HEK293 (cell line): ENCODE measurements around the gene HSBP1.

Source experiments
- CTCF ChIA-PET: fragments of 350-600 bp; formaldehyde crosslinking; extraction: SDS; loops from one replicate; lab custom pipeline; 2021; ENCODE audit warnings: antibody characterized with exemption; lab: Yijun Ruan, JAX
- POLR2A ChIA-PET: fragments of 300-600 bp; formaldehyde crosslinking; extraction: SDS; loops from one replicate; lab custom pipeline; 2020; ENCODE audit warnings: antibody characterized with exemption, inconsistent platforms; lab: Yijun Ruan, JAX
- H3K27ac ChIP-seq: fragments of 200-500 bp; sonication (Bioruptor generic); 2 replicates; pipeline ENCODE4 v1.5.1; 2014; ENCODE audit warnings: low read depth, low read length, control low read depth, inconsistent platforms; ENCODE audit errors: extremely low read depth
- H3K36me3 ChIP-seq, 2 experiments: fragments of 200-500 bp in 1 of 2; sonication (Bioruptor generic) in 1 of 2; 1 replicate in 1 of 2; 2 replicates in 1 of 2; pipeline ENCODE4 v1.5.1; 2014 to 2017; ENCODE audit warnings: inconsistent platforms in 2 of 2, low read length in 2 of 2; ENCODE audit not compliant: control insufficient read depth in 2 of 2, insufficient read depth in 1 of 2
- H3K4me1 ChIP-seq: fragments of 200-500 bp; sonication (Bioruptor generic); 2 replicates; pipeline ENCODE4 v1.5.1; 2014; ENCODE audit warnings: mild to moderate bottlenecking, low read length, inconsistent platforms; ENCODE audit not compliant: control insufficient read depth, insufficient read depth
- H3K4me3 ChIP-seq: 2 replicates; pipeline ENCODE4 v1.5.1; 2011; ENCODE audit warnings: low read depth, mild to moderate bottlenecking, control low read depth, low read length, moderate library complexity
- H3K9me3 ChIP-seq: fragments of 200-500 bp; sonication (Bioruptor generic); 2 replicates; pipeline ENCODE4 v1.5.1; 2014; ENCODE audit warnings: low read depth, low read length, inconsistent platforms; ENCODE audit not compliant: control insufficient read depth, insufficient read depth
- AEBP2 ChIP-seq: fragments of 450-650 bp; formaldehyde crosslinking; IDR thresholded peaks from 2 replicates; pipeline ENCODE4 v1.5.1; 2016; ENCODE audit warnings: missing biosample characterization, missing genetic modification characterization, borderline replicate concordance
- HOXC10 ChIP-seq: sonication (generic); formaldehyde crosslinking; IDR thresholded peaks from 2 replicates; pipeline ENCODE4 v1.8.1; 2023; ENCODE audit warnings: mild to moderate bottlenecking, missing genetic modification reagents
- MEIS1 ChIP-seq: sonication (generic); formaldehyde crosslinking; IDR thresholded peaks from 2 replicates; pipeline ENCODE4 v1.8.1; 2022; ENCODE audit warnings: missing genetic modification reagents, mild to moderate bottlenecking, borderline replicate concordance
- YY2 ChIP-seq: fragments of 450-650 bp; formaldehyde crosslinking; IDR thresholded peaks from 2 replicates; pipeline ENCODE4 v1.5.1; 2016; ENCODE audit warnings: missing biosample characterization, missing genetic modification characterization
- ZBTB11 ChIP-seq: fragments of 450-650 bp; formaldehyde crosslinking; conservative IDR thresholded peaks from 2 replicates; pipeline ENCODE4 v1.5.1; 2016; ENCODE audit warnings: low read depth, missing biosample characterization, missing genetic modification characterization
- ZNF112 ChIP-seq: fragments of 450-650 bp; formaldehyde crosslinking; IDR thresholded peaks from 2 replicates; pipeline ENCODE4 v1.5.0; 2017; ENCODE audit warnings: missing biosample characterization, missing genetic modification characterization
- ZNF140 ChIP-seq: fragments of 450-650 bp; formaldehyde crosslinking; IDR thresholded peaks from 2 replicates; pipeline ENCODE4 v1.5.1; 2016; ENCODE audit warnings: missing biosample characterization, missing genetic modification characterization
- ZNF155 ChIP-seq: fragments of 450-650 bp; formaldehyde crosslinking; IDR thresholded peaks from 2 replicates; pipeline ENCODE4 v1.5.1; 2016; ENCODE audit warnings: missing biosample characterization, missing genetic modification characterization
- ZNF280C ChIP-seq: fragments of 450-650 bp; formaldehyde crosslinking; IDR thresholded peaks from 2 replicates; pipeline ENCODE4 v1.5.1; 2016; ENCODE audit warnings: missing biosample characterization, missing genetic modification characterization
- ZNF37A ChIP-seq: fragments of 450-650 bp; IDR thresholded peaks from 2 replicates; pipeline ENCODE4 v1.5.1; 2018; ENCODE audit warnings: missing biosample characterization, missing genetic modification characterization
- ZNF518A ChIP-seq: fragments of 450-650 bp; formaldehyde crosslinking; conservative IDR thresholded peaks from 2 replicates; pipeline ENCODE4 v1.5.1; 2016; ENCODE audit warnings: low read depth, missing biosample characterization, missing genetic modification characterization
- ZNF707 ChIP-seq: fragments of 450-650 bp; formaldehyde crosslinking; IDR thresholded peaks from 2 replicates; pipeline ENCODE4 v1.5.1; 2016; ENCODE audit warnings: missing biosample characterization, missing genetic modification characterization
- ZSCAN16 ChIP-seq: fragments of 450-650 bp; formaldehyde crosslinking; IDR thresholded peaks from 2 replicates; pipeline ENCODE4 v1.5.1; 2016; ENCODE audit warnings: missing biosample characterization, missing genetic modification characterization

HSBP1 gene

GRCh38 chr16:83802554-83803205 is 5.1 kb upstream of the HSBP1 start:
- Histone ChIP-seq H3K27ac (no peak overlapping the region), H3K4me3 (no peak overlapping the region)

GRCh38 chr16:83803811-83804210 is 4.0 kb upstream of the HSBP1 start:
- POLR2A ChIA-PET, result no interaction called here
- H3K4me3 ChIP-seq, result no peak overlapping the region

More at GRCh38 chr16:83802554-83803205, 5.1 kb upstream of the HSBP1 start:
- no peak for TF ChIP-seq AEBP2 (tag by site-specific recombination)
- TF ChIP-seq ZSCAN16 (tag by site-specific recombination), result no peak
- TF ChIP-seq ZNF518A (tag by site-specific recombination), result no peak
- Histone ChIP-seq H3K4me1 (no peaks in the 10 kb centered on the region), H3K9me3 (no peaks in the 10 kb centered on the region), H3K36me3 (no peaks in the 10 kb centered on the region)
- ChIA-PET CTCF (interaction anchor here (0.6 kb wide), 1 partner anchor 18 kb away, joined by 3 read pairs; no protein-coding TSS in a partner anchor), POLR2A (no interaction called here)

More at GRCh38 chr16:83803811-83804210, 4.0 kb upstream of the HSBP1 start:
- no peak overlapping the region for H3K27ac ChIP-seq
- H3K36me3 ChIP-seq, result no peaks in the 10 kb centered on the region
- H3K4me1 ChIP-seq, result no peaks in the 10 kb centered on the region
- CTCF ChIA-PET, result no interaction called here
- H3K9me3 ChIP-seq, result no peaks in the 10 kb centered on the region
- no peak for TF ChIP-seq ZNF37A (tag by site-specific recombination)
- TF ChIP-seq ZNF707 (tag by site-specific recombination), result no peak
- no peak for TF ChIP-seq ZNF280C (tag by site-specific recombination)
- no peak for TF ChIP-seq ZNF155
- no peak for TF ChIP-seq ZBTB11
- TF ChIP-seq ZNF112 (tag by site-specific recombination), result no peak
- TF ChIP-seq MEIS1 (CRISPR knock-in tag), result no peak
- TF ChIP-seq YY2 (tag by site-specific recombination), result no peak
- no peak for TF ChIP-seq HOXC10 (CRISPR knock-in tag)
- no peak for TF ChIP-seq ZNF140
